IMR-90 (cell line): ENCODE results near the gene SMARCA4. TPM values are rescaled to one million over a fixed set of nuclear protein-coding genes. Genes with fewer than 3 reads are reported as not detected.

Experiments used
- ATAC-seq: fragments of 200-7000 bp; cut with Tn5 transposase; 2 replicates; pipeline ENCODE4 v1.9.1; 2020; ENCODE audit warnings: low read depth, mild to moderate bottlenecking, moderate library complexity
- BruUV-seq: library from RNA; stranded (reverse); fragments of 400-500 nt; replicated peaks from 2 replicates; lab custom pipeline; 2021; lab: Mats Ljungman, UMichigan
- CTCF ChIA-PET: fragments of 300-600 bp; formaldehyde crosslinking; extraction: SDS; loops from one replicate; lab custom pipeline; 2021; ENCODE audit warnings: antibody characterized with exemption; lab: Yijun Ruan, JAX
- POLR2A ChIA-PET: fragments of 300-600 bp; sonication (Branson Sonifier 250); formaldehyde crosslinking; loops from one replicate; lab custom pipeline; 2022; ENCODE audit warnings: antibody characterized with exemption; ENCODE audit not compliant: unreplicated experiment; lab: Charles Lee
- DNase-seq: peaks from one replicate; pipeline ENCODE4 v3.0.0; 2013
- H2AFZ ChIP-seq: replicated peaks from 2 replicates; pipeline ENCODE3; 2013; ENCODE audit warnings: low read length, mild to moderate bottlenecking; ENCODE audit not compliant: poor library complexity
- H2AK5ac ChIP-seq: 2 replicates; pipeline ENCODE4 v1.6.1; 2013; ENCODE audit warnings: low read depth, low read length, inconsistent platforms
- H2AK9ac ChIP-seq: replicated peaks from 2 replicates; pipeline ENCODE3; 2013; ENCODE audit warnings: mild to moderate bottlenecking, low read depth, low read length, moderate library complexity; ENCODE audit not compliant: poor library complexity
- H2BK120ac ChIP-seq: 2 replicates; pipeline ENCODE4 v1.6.1; 2013; ENCODE audit warnings: low read depth, low read length, inconsistent platforms
- H2BK15ac ChIP-seq: 3 replicates; pipeline ENCODE4 v1.6.1; 2013; ENCODE audit warnings: low read depth, low read length, inconsistent platforms
- H2BK20ac ChIP-seq: 2 replicates; pipeline ENCODE4 v1.6.1; 2013; ENCODE audit warnings: low read depth, mild to moderate bottlenecking, inconsistent platforms, low read length, moderate library complexity
- H2BK5ac ChIP-seq: 2 replicates; pipeline ENCODE4 v1.6.1; 2013; ENCODE audit warnings: mild to moderate bottlenecking, low read depth, low read length, inconsistent platforms; ENCODE audit not compliant: poor library complexity, severe bottlenecking
- H3K14ac ChIP-seq: replicated peaks from 2 replicates; pipeline ENCODE4 v1.6.1; 2013; ENCODE audit warnings: low read depth, low read length, inconsistent platforms
- H3K18ac ChIP-seq: 2 replicates; pipeline ENCODE4 v1.6.1; 2013; ENCODE audit warnings: low read depth, low read length, control low read depth
- H3K23ac ChIP-seq: 2 replicates; pipeline ENCODE4 v1.6.1; 2013; ENCODE audit warnings: low read depth, low read length, inconsistent platforms
- H3K27ac ChIP-seq: 2 replicates; pipeline ENCODE4 v1.5.1; 2013; ENCODE audit warnings: mild to moderate bottlenecking, control low read depth, low read length; ENCODE audit not compliant: insufficient read depth
- H3K27me3 ChIP-seq: 2 replicates; pipeline ENCODE4 v1.6.1; 2013; ENCODE audit warnings: low read length; ENCODE audit not compliant: control insufficient read depth, insufficient read depth
- H3K36me3 ChIP-seq: 2 replicates; pipeline ENCODE4 v1.6.1; 2013; ENCODE audit warnings: low read length, mixed read lengths; ENCODE audit not compliant: control insufficient read depth, insufficient read depth
- H3K4ac ChIP-seq: 2 replicates; pipeline ENCODE4 v1.6.1; 2013; ENCODE audit warnings: low read depth, low read length, inconsistent platforms
- H3K4me1 ChIP-seq: 2 replicates; pipeline ENCODE4 v1.6.1; 2013; ENCODE audit warnings: low read length, mixed read lengths; ENCODE audit not compliant: control insufficient read depth, insufficient read depth
- H3K4me2 ChIP-seq: 2 replicates; pipeline ENCODE4 v1.6.1; 2013; ENCODE audit warnings: low read depth, mild to moderate bottlenecking, control low read depth, low read length, moderate library complexity
- H3K4me3 ChIP-seq: 2 replicates; pipeline ENCODE4 v1.5.1; 2013; ENCODE audit warnings: low read depth, mild to moderate bottlenecking, control low read depth, low read length, moderate library complexity; ENCODE audit not compliant: insufficient read depth
- H3K56ac ChIP-seq: 2 replicates; pipeline ENCODE4 v1.6.1; 2013; ENCODE audit warnings: low read length, inconsistent platforms; ENCODE audit not compliant: insufficient read depth; ENCODE audit errors: extremely low read depth
- H3K79me1 ChIP-seq, 2 experiments: 2 replicates each; pipeline ENCODE4 v1.6.1; 2013; ENCODE audit warnings: low read length in 2 of 2, inconsistent platforms in 1 of 2, low read depth in 1 of 2
- H3K9ac ChIP-seq: 2 replicates; pipeline ENCODE4 v1.6.1; 2013; ENCODE audit warnings: low read depth, low read length, control low read depth
- H3K9me1 ChIP-seq: 2 replicates; pipeline ENCODE4 v1.6.1; 2013; ENCODE audit warnings: low read length, inconsistent platforms; ENCODE audit not compliant: insufficient read depth
- H3K9me3 ChIP-seq: 2 replicates; pipeline ENCODE4 v1.6.1; 2013; ENCODE audit warnings: low read length; ENCODE audit not compliant: control insufficient read depth, insufficient read depth
- H4K20me1 ChIP-seq: 2 replicates; pipeline ENCODE4 v1.6.1; 2013; ENCODE audit warnings: low read length, inconsistent platforms; ENCODE audit not compliant: insufficient read depth
- H4K5ac ChIP-seq: 2 replicates; pipeline ENCODE4 v1.6.1; 2013; ENCODE audit warnings: mild to moderate bottlenecking, low read depth, low read length, control low read depth
- H4K8ac ChIP-seq, 2 experiments: 2 replicates each; pipeline ENCODE4 v1.6.1; 2013; ENCODE audit warnings: low read depth in 2 of 2, low read length in 2 of 2, control low read depth in 1 of 2, inconsistent platforms in 1 of 2
- H4K91ac ChIP-seq: 2 replicates; pipeline ENCODE4 v1.6.1; 2013; ENCODE audit warnings: low read depth, low read length, inconsistent platforms; ENCODE audit not compliant: insufficient read depth
- BHLHE40 ChIP-seq: fragments of 150-350 bp; IDR thresholded peaks from 2 replicates; pipeline ENCODE4 v1.6.1; 2016; ENCODE audit warnings: mild to moderate bottlenecking, low read depth, low read length
- CEBPB ChIP-seq: IDR thresholded peaks from 2 replicates; pipeline ENCODE4 v1.6.1; 2012; ENCODE audit warnings: low read depth, low read length, improper control_type of control experiment
- CHD1 ChIP-seq: IDR thresholded peaks from 2 replicates; pipeline ENCODE4 v1.6.1; 2012; ENCODE audit warnings: low read depth, low read length, improper control_type of control experiment
- FOS ChIP-seq: fragments of 150-350 bp; IDR thresholded peaks from 2 replicates; pipeline ENCODE4 v1.6.1; 2016; ENCODE audit warnings: low read depth, low read length
- MAFK ChIP-seq: IDR thresholded peaks from 2 replicates; pipeline ENCODE4 v1.6.1; 2012; ENCODE audit warnings: low read depth, low read length, improper control_type of control experiment
- MAZ ChIP-seq: IDR thresholded peaks from 2 replicates; pipeline ENCODE4 v1.6.1; 2012; ENCODE audit warnings: low read depth, mild to moderate bottlenecking, low read length, improper control_type of control experiment, moderate library complexity, borderline replicate concordance
- MXI1 ChIP-seq: IDR thresholded peaks from 2 replicates; pipeline ENCODE4 v1.6.1; 2012; ENCODE audit warnings: low read depth, mild to moderate bottlenecking, low read length, moderate library complexity, borderline replicate concordance
- RAD21 ChIP-seq: IDR thresholded peaks from 2 replicates; pipeline ENCODE4 v1.6.1; 2012; ENCODE audit warnings: low read length, improper control_type of control experiment
- SMC3 ChIP-seq: fragments of 150-350 bp; IDR thresholded peaks from 2 replicates; pipeline ENCODE4 v1.6.1; 2016; ENCODE audit warnings: low read depth, mild to moderate bottlenecking, antibody characterized with exemption, low read length, moderate library complexity
- USF2 ChIP-seq: fragments of 150-350 bp; IDR thresholded peaks from 2 replicates; pipeline ENCODE4 v1.6.1; 2017; ENCODE audit warnings: mild to moderate bottlenecking, antibody characterized with exemption, low read length, low read depth
- WGBS, 2 experiments: methylation state at CpG; one replicate each; pipeline versions ENCODE4 v1.1.5 to v1.1.7; 2013; ENCODE audit warnings: missing lambda C conversion rate in 2 of 2; ENCODE audit not compliant: insufficient read length in 1 of 2; ENCODE audit errors: extremely low coverage in 2 of 2; 5-methylcytosine and 5-hydroxymethylcytosine counted together
- dilution Hi-C: fragments of 300-500 bp; cut with HindIII; formaldehyde crosslinking; loops from one replicate; pipeline ENCODE4 v1.14.3; 2018; ENCODE audit warnings: low sequenced_read_pairs; ENCODE audit not compliant: unreplicated experiment
- in situ Hi-C: fragments of 300-500 bp; cut with MboI; formaldehyde crosslinking; loops from 3 replicates; pipeline ENCODE4 v1.14.3; 2019; ENCODE audit warnings: low sequenced_read_pairs, inconsistent platforms, mixed read lengths
- intact Hi-C: fragments of 100-400 bp; cut with micrococcal nuclease; formaldehyde crosslinking; loops from 2 replicates; pipeline ENCODE4 v1.10.0; 2022
- polyA plus RNA-seq, 3 experiments: library from polyadenylated mRNA; depleted of rRNA; stranded (reverse); fragments of >200 nt; gene quantifications; 2 replicates each; pipeline ENCODE4 v1.2.3, GENCODE V29; 2012; ENCODE audit warnings: low replicate concordance in 1 of 3
- total RNA-seq: library from RNA; depleted of rRNA; stranded (reverse); fragments of >200 nt; gene quantifications from 2 replicates; pipeline ENCODE4 v1.2.3, GENCODE V29; 2012
- TF ChIP-seq, protein P1 (sequence below): conservative IDR thresholded peaks from 2 replicates; pipeline ENCODE4 v1.5.1; 2012; ENCODE audit warnings: mild to moderate bottlenecking, low read depth, low read length, improper control_type of control experiment

The SMARCA4 gene
- total and polyA plus RNA-seq, 2 of the 4 experiments (the other 2 are of a cell fraction): 41.4 to 85.6 TPM

DNA sequence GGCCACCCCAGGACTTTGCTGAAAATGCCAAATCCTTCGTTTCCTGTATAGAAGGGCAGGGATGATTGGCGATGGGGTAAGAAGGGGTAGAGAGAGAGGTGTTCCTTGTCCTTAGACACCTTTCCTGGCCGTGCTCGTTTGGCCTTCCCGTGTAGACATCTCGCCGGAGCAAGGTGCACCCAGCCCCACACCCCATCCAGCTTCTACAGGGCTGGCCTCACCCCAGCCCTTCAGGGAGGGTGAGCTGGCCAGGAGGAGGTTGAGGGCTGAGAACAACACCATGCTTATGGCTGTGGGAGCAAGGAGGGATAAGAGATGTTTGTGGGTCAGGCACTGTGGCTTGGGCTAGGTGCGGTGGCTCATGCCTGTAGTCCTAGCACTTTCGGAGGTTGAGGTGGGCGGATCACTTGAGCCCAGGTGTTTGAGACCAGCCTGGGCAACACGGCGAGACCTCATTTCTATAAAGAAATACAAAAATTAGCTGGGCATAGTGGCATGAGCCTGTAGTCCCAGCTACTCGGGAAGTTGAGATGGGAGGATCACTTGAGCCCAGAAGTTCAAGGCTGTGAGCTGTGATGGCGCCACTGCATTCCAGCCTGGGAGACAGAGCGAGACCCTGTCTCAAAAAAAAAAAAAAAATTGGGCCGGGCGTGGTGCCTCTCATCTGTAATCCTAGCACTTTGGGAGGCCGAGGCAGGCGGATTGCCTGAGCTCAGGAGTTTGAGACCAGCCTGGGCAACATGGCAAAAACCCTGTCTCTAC is 15.5 kb downstream of the SMARCA4 start:
- peaks cover 31% of the 10 kb centered on the region for H3K9me1 ChIP-seq
- H2AK5ac ChIP-seq: peak overlapping the region; percentile 9; the same call in 1 of the 2 replicates
- H3K23ac ChIP-seq: peak overlapping the region; percentile 81; the same call in 1 of the 2 replicates
- BruUV-seq: no TSS peak
- H2BK5ac ChIP-seq: peak overlapping the region; percentile 67
- 89% methylated on average over 5 of the region's 19 CpGs; no CpG with 5 or more reads in 1 of the 2 experiments for WGBS, 2 experiments
- H3K4ac ChIP-seq: peak overlapping the region; percentile 87
- peaks cover 4% of the 10 kb centered on the region; the same call in 1 of the 2 replicates for H3K36me3 ChIP-seq
- dilution Hi-C loops (no loop called here), intact Hi-C loops (no loop called here), in situ Hi-C loops (no loop called here)
- peak overlapping the region; percentile 89; the same call in 1 of the 2 replicates for H3K14ac ChIP-seq
- peak overlapping the region; percentile 70 for H4K5ac ChIP-seq
- H3K79me1 ChIP-seq: peaks cover 19 to 78% of the 10 kb centered on the region in 2 experiments; a peak in 3 of 4 replicates
- H3K9me3 ChIP-seq: no peaks in the 10 kb centered on the region
- H4K20me1 ChIP-seq: peaks cover 96% of the 10 kb centered on the region
- no peak overlapping the region for H2BK20ac ChIP-seq
- no peaks in the 10 kb centered on the region for H3K27me3 ChIP-seq
- H3K4me3 ChIP-seq: no peak overlapping the region
- 0 out of 2 replicates have a peak overlapping the region, but pooled peaks have one; percentile 46 for H4K91ac ChIP-seq
- DNase-seq (no peak), ATAC-seq (peak; percentile 25)
- peak overlapping the region; percentile 79 for H3K4me2 ChIP-seq
- H3K18ac ChIP-seq: no peak overlapping the region
- TF ChIP-seq USF2 (no peak), SMC3 (no peak), FOS (no peak), RAD21 (no peak), CEBPB (no peak), MXI1 (no peak), MAFK (no peak), BHLHE40 (no peak), CHD1 (no peak), MAZ (no peak)
- TF ChIP-seq, protein P1, sequence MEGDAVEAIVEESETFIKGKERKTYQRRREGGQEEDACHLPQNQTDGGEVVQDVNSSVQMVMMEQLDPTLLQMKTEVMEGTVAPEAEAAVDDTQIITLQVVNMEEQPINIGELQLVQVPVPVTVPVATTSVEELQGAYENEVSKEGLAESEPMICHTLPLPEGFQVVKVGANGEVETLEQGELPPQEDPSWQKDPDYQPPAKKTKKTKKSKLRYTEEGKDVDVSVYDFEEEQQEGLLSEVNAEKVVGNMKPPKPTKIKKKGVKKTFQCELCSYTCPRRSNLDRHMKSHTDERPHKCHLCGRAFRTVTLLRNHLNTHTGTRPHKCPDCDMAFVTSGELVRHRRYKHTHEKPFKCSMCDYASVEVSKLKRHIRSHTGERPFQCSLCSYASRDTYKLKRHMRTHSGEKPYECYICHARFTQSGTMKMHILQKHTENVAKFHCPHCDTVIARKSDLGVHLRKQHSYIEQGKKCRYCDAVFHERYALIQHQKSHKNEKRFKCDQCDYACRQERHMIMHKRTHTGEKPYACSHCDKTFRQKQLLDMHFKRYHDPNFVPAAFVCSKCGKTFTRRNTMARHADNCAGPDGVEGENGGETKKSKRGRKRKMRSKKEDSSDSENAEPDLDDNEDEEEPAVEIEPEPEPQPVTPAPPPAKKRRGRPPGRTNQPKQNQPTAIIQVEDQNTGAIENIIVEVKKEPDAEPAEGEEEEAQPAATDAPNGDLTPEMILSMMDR: no peak
- ChIA-PET POLR2A (no interaction called here), CTCF (interaction anchor here (0.9 kb wide), 1 partner anchor 34 kb away, joined by 4 read pairs; no protein-coding TSS in a partner anchor)
- peaks cover 16% of the 10 kb centered on the region for H3K4me1 ChIP-seq
- H2BK15ac ChIP-seq: no peak overlapping the region
- H2BK120ac ChIP-seq: peak overlapping the region; percentile 53
- H3K9ac ChIP-seq: peak overlapping the region; percentile 6; the same call in 1 of the 2 replicates
- H3K56ac ChIP-seq: no peak overlapping the region
- peak overlapping the region in 1 of 2 experiments; percentile 74; a peak in 2 of 4 replicates for H4K8ac ChIP-seq
- peak overlapping the region; percentile 34; the same call in 1 of the 2 replicates for H3K27ac ChIP-seq
- peak overlapping the region; percentile 84 for H2AFZ ChIP-seq
- H2AK9ac ChIP-seq: peak overlapping the region; percentile 93
